HG02884 (cell line): ENCODE results near the gene VIT.

Experiments
- ATAC-seq: cut with Tn5 transposase; IDR thresholded peaks from one replicate; pipeline ENCODE4 v1.9.1; 2021; ENCODE audit warnings: mild to moderate bottlenecking, moderate library complexity; ENCODE audit not compliant: unreplicated experiment

Gene VIT

DNA sequence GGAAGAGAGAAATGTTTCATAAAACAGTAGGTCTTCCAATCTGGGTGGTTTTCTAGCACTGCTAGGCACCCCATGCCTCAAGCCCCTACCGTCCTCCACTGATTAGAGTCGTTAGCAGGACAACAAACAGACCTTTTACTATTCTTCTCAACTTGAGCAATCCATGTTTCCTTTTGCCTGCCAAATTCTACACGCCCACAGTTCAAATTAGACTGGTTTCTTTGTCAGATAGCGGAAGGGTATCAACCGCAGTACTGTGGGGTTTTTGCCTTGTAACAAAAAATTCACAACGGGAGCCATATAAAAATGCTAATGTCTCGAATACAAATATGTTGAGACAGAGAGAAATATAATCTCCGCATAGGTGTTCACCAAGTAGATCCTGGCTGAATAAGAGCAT is 59.9 kb downstream of the VIT start:
- ATAC-seq = no peak

- no peak for ATAC-seq
Observed at GRCh38 chr2:36762764-36763490, 66.4 kb downstream of the VIT start.

DNA sequence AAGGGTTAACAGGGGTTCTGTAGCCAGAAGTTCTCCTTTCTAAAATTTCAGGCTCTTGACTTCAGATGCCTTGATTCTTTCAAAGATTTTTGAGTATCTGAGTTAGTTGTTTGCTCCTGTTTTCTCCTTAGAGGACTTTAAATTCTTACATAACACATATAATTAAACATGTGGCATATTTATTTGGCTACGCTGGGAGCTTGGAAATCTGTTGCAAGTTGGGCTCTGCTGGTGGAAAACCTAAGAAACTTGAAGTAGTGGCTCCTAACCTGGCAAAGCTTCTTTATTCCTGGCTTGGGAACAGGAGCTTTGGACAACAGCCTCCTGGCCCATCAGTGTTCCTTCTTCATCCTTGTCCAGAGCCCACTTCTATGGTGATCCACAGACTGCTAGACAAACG is 72.6 kb downstream of the VIT start:
- no peak for ATAC-seq

DNA sequence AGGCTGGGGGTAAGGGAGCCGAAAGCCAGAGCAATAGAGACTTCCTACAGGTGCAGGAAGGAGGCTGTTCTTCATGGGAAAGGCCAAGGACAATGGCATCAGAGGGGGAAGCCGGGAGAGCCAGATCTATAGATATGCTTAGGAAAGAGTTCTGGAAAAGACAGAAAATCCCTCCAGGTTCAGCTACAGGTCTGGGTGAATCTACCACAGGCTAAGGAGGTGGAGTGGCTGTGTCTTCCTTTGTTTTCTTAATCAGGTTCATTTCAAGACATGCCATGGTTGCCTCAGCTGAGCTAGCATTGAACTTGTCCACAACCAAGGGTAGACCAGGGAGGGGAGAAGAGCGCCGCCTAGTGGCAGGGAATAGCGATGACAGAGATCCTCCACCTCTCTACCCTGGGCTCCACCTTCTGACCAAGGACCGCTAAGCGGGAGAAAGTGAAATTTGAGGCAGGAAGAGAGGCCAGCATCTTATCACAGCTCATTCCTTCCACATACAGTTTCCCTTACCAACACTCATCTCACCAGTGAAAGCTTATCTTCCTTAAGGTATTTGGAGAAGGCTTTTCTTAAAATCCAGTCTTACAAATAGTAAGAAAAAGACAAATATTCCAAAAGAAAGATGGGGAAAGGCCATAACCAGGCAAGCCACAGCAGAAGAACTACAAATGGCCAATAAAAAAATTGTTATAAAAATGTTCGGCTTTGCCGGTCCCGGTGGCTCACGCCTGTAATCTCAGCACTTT is 74.2 kb downstream of the VIT start:
- no peak for ATAC-seq

GRCh38 chr2:36771671-36772070 is 75.2 kb downstream of the VIT start:
- ATAC-seq = no peak

DNA sequence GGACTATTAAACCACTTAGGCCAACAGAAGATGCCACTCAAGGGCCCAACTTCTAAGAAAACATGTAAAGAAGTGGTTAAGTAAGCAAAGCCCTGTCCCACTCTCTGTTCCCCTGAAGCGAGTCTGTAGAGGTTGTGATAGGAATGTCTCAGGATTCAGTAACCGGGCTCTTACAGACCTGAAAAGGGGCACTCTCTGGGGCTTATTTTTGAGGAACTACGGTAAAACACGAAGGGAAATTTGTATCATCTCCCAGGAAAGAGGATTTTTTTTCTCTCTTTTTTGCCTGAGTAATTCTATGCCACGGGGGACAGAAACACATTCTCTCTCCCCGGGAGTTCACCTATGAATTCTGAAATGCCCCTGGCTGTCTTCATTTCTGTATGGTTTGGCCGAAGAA is 77.4 kb downstream of the VIT start:
- ATAC-seq = no peak

DNA sequence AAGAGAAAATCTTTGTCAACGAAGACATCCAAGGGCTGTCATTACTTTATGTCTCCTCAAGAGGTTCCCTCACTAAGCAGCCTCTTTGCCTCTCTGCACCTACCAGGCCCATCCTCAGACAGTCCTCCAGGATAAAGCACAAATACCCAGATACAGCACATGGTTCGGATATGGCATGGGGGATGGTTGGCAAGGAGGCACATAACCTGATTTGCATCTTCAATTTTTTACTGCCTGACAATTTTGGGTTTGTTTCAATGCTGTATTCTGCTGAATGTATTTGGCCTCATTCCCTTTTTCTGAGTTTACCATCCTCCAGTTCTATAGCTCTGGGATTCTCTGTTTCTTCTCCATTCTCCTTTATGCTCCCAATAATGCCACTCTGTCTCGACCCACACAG is 78.8 kb downstream of the VIT start:
- ATAC-seq = no peak

DNA sequence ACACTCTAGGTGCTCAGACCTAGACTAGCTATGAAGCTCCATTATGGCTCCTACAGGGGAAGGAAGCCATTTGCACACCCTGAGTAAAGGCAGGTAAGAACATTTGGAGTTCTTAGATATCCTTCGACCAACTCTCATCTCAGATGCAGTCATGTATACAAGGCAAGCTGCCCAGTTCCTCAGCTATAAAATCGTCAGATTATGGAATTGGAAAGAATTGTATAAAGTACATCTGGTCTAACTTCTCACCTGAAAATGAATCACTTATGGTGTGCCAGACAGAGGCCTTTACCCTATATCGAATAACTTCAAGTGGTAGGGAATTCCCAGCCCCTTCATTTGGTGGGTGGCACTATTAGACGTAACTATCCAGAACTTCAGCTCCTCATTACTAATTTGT is 79.3 kb downstream of the VIT start:
- no peak for ATAC-seq

GRCh38 chr2:36777272-36777671 is 80.8 kb downstream of the VIT start:
- no peak for ATAC-seq

GRCh38 chr2:36777788-36778187 is 81.3 kb downstream of the VIT start:
- ATAC-seq = no peak

- no peak for ATAC-seq
Observed at GRCh38 chr2:36779462-36779861, 83.0 kb downstream of the VIT start.

GRCh38 chr2:36780231-36780839 is 83.8 kb downstream of the VIT start:
- no peak for ATAC-seq

DNA sequence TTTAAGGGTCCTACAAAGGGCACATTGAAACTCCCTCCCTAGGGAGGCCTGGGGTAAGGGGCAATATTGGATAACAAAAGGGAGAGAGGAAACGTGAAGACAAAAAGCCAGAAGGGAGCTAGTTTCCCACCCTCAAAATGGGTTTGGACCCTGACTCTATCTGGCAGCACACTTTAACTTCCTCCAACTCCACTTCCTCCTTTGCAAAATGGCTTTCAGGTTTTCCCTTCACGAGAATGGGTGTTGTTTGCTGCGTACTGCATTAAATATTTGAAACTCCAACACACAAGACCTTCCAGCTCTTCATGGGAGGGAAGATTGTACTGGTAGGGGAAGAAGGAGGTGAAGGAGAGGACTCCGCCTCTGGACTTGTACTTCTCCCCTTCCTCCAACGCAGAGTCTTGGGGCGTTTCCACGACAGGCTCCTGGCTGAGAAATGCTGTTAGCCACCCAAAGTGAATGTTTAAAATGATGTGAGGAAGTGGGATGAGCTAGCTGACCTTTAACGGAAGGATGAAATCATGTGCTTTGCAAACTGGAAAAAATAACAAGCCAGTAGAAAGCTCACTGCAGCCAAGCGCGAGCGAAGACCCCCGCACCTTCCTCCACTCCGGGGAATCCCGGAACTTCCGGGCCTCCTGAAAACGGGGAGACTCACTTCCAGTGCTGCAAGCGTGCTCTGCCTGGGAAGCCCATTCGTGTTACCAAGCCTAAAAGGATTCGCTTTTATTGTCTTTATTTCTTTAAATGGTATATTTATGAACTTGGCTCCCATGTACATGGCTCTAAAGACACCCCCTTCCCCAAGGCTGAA is 85.6 kb downstream of the VIT start:
- no peak for ATAC-seq

GRCh38 chr2:36783246-36783645 is 86.7 kb downstream of the VIT start:
- ATAC-seq = no peak

DNA sequence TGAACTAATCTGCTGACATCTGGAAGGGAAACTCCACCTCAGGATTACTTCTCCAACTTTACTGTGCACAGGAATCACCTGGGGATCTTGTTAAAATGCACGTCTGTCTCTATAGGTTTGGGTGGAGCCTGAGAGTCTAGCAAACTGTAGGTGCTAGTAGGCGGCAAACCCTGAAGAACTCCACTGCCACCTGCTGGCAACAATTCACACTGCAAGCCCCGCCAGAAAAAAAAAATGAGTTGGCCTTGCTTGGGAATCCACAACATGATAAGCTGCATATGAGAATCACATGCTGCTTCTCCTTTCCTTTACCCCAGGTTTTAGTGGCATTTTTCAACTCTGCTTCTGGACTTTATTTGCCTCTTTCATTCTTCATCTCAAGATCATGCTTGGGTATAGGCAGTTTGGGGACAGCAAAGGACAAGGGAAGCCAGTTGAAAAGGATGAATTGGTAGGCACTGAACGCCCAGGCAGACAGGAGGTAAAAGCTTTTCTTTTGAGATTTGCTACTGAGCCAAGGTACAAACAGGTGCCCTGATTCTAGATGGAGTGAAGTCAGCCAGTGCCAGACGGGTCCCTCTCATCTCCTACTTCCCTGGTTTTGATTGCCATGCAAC is 88.8 kb downstream of the VIT start:
- peak; percentile 75 for ATAC-seq

- ATAC-seq = no peak
Observed at GRCh38 chr2:36789181-36789804, 92.8 kb downstream of the VIT start.

- ATAC-seq = no peak
Observed at GRCh38 chr2:36792951-36793350, 96.4 kb downstream of the VIT start.

GRCh38 chr2:36797324-36798070 is 101.0 kb downstream of the VIT start:
- ATAC-seq = no peak

DNA sequence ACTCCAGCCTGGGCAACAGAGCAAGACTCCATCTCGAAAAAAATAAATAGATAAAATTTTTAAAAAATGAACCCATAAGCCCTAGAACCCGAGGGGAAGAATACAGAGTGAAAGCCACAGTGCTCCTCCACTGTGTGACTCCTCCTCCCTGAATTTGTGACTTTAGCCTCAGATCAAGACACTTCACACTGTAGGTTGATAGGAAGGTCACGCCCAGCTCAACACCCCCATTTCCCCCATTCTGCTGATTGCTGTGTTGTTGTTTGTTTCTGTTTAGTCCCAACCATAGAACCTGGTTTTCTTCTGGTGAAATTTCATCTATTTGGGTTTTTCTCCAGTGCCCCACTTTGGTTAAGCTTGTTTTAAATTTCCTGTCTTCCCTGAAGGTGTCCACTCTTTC is 102.2 kb downstream of the VIT start:
- ATAC-seq = no peak

DNA sequence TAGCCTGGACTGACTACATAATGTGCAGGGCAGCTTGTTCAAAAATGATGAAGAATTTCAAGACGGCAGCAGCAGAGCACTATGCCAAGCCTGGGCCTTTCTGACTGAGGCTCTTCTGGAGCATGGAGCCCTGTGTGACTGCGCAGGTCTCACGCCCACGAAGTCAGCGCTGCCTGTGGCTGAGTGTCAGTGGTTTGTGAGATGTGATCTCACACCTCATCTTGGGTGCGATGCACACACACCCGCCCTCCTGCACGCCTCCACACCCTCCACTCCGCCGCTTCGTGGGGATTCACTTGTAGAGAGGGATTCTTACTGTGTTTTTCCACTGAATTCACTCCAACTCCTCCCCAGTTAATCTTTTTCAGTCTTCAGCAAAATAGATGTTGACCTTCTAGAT is 103.9 kb downstream of the VIT start:
- no peak for ATAC-seq
